Measurements from ENCODE around the gene CACNA1D. TPM values are rescaled to one million over a fixed set of nuclear protein-coding genes. Genes with fewer than 3 reads are reported as not detected.

The CACNA1D gene
- polyA plus RNA-seq, 1 experiment: 0.15 TPM

DNA sequence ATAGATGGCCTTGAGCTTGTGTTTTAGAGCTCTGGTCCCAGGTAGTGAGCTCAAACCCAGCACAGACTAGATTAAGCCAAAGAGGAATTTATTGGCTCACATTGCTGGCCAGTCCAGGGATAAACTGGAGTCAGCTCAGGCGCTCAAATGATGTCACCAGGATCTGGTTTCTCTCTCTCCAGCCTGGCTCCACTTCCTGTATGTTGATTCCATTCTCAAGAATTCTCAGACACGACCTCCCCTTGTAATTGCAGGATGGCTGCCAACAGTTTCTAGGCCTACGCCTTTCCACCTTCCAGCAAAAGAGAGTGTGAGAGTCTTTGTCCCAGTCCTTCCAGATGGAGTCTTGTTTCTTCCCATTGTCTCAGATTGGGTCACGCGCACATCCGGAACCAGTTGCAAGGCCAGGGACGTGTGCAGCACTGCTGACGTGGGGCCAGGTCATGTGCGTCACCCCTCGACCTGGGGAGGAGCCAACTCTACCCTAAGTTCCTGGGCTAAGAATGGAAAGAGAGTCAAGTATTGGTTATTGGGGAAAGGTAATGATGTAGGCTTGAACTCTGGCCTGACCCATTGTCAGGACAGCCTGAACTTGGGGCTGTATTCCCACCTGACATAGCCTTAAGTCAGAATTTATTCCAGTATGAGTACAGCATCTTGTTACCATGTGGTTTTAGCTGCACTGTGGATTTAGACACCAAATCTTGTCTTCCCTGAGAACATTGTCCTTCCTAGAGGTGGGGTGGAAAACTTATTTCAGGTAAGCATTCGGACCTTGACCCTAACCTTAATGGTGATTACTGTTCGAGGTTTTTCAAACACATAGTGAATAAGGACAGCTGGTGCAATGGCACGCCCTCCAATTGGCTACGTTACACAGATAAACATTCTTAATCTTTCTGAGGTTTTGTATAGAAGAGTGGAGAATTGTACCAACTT, 31.6 kb downstream of the CACNA1D start:
- Histone ChIP-seq H3K4me3 (ENCODE audit: low read depth, low read length) (no peak overlapping the region), H3K27me3 (ENCODE audit: control insufficient read depth, insufficient read depth, low read length) (no peaks in the 10 kb centered on the region), H3K36me3 (ENCODE audit: control insufficient read depth, insufficient read depth, low read length) (no peaks in the 10 kb centered on the region)
- POLR2A ChIA-PET: no interaction called here
- CTCF ChIA-PET: interaction anchor here (1.3 kb wide), 1 partner anchor 11 kb away, joined by 3 read pairs; no protein-coding TSS in a partner anchor
- DNase-seq (ENCODE audit: low read depth): no peak
- TF ChIP-seq CTCF (IDR thresholded peaks at IDR 0.05; ENCODE audit: insufficient read depth, low read depth, low read length): no peak

GRCh38 chr3:53526704-53527055, 32.3 kb downstream of the CACNA1D start:
- no peak for TF ChIP-seq CTCF (IDR thresholded peaks at IDR 0.05; ENCODE audit: insufficient read depth, low read depth, low read length)
- Histone ChIP-seq H3K4me3 (ENCODE audit: low read depth, low read length) (no peak overlapping the region), H3K27me3 (ENCODE audit: control insufficient read depth, insufficient read depth, low read length) (no peaks in the 10 kb centered on the region), H3K36me3 (ENCODE audit: control insufficient read depth, insufficient read depth, low read length) (no peaks in the 10 kb centered on the region)
- no peak for DNase-seq (ENCODE audit: low read depth)
- ChIA-PET POLR2A (no interaction called here), CTCF (no interaction called here)

DNA sequence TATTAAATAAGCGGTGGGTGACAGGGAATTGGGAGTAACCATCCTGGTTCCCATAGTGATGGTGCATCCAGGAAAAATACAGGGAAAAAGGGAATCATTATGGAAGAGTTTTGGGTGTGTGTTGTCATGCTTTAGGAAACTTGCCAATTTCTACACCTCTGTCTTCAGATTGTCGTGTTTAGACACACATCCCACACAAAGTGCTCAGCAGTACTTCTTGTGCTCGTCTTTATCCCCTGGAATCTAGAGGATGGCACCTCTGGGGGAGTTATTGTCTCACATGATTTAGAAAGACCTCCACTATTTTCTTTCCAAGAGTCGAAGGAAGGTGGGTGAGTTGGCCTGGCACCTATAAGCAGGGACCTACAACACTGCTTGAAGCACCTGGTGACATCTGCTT, 35.8 kb downstream of the CACNA1D start:
- POLR2A ChIA-PET: no interaction called here
- no peak overlapping the region for H3K4me3 ChIP-seq (ENCODE audit: low read depth, low read length)
- H3K27me3 ChIP-seq (ENCODE audit: control insufficient read depth, insufficient read depth, low read length): no peaks in the 10 kb centered on the region; the same call in 1 of the 2 replicates
- no peaks in the 10 kb centered on the region for H3K36me3 ChIP-seq (ENCODE audit: control insufficient read depth, insufficient read depth, low read length)
- TF ChIP-seq CTCF (IDR thresholded peaks at IDR 0.05; ENCODE audit: insufficient read depth, low read depth, low read length): no peak
- DNase-seq (ENCODE audit: low read depth): no peak
- CTCF ChIA-PET: no interaction called here

DNA sequence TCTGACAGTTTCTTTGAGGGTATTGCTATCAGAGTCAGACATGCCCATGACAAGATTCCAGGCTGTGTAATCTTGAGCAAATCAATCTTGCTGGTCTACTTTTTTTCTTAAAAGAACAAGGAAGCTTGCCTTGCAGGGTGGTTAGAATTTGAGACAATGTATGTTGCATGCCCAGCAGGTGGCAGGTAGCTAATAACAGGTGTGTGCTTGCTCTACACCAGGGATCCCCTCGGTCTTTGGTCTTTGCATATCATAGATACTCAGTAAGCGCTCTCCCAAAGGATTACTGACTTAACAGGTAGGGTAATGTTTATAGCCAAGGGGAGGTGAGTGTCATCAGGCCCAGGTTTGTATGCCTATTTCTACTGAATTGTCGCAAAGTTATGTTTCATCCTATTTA, 37.3 kb downstream of the CACNA1D start:
- Histone ChIP-seq H3K27me3 (ENCODE audit: control insufficient read depth, insufficient read depth, low read length) (no peaks in the 10 kb centered on the region; the same call in 1 of the 2 replicates), H3K4me3 (ENCODE audit: low read depth, low read length) (no peak overlapping the region), H3K36me3 (ENCODE audit: control insufficient read depth, insufficient read depth, low read length) (no peaks in the 10 kb centered on the region)
- no peak for TF ChIP-seq CTCF (IDR thresholded peaks at IDR 0.05; ENCODE audit: insufficient read depth, low read depth, low read length)
- POLR2A ChIA-PET: no interaction called here
- CTCF ChIA-PET: no interaction called here
- DNase-seq (ENCODE audit: low read depth): no peak

- no peaks in the 10 kb centered on the region for H3K36me3 ChIP-seq (ENCODE audit: control insufficient read depth, insufficient read depth, low read length)
- H3K27me3 ChIP-seq (ENCODE audit: control insufficient read depth, insufficient read depth, low read length): no peaks in the 10 kb centered on the region; the same call in 1 of the 2 replicates
- TF ChIP-seq CTCF (IDR thresholded peaks at IDR 0.05; ENCODE audit: insufficient read depth, low read depth, low read length): no peak
- ChIA-PET CTCF (no interaction called here), POLR2A (no interaction called here)
- H3K4me3 ChIP-seq (ENCODE audit: low read depth, low read length): no peak overlapping the region
- DNase-seq (ENCODE audit: low read depth): no peak
These were observed 39.1 kb downstream of the CACNA1D start for GRCh38 chr3:53533472-53533871.
